ENCODE data around the gene MVP.

DNA sequence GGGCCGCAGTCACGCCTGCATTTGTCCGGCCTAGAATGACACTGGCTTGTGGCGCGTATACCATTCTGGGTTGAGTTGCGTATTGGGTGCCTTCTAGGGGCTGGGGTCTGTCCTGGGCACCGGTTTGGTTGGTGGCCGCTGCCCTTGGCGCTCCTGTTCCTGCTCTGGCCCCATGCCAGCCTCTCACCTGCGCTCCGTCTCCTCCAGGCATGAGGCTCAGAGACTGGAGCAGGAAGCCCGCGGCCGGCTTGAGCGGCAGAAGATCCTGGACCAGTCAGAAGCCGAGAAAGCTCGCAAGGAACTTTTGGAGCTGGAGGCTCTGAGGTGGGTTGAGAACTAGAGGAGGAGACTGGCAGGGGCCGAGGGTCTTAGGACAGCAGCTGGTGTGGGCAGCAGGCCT is 25.4 kb downstream of the MVP start:
- TF ChIP-seq, protein P1, sequence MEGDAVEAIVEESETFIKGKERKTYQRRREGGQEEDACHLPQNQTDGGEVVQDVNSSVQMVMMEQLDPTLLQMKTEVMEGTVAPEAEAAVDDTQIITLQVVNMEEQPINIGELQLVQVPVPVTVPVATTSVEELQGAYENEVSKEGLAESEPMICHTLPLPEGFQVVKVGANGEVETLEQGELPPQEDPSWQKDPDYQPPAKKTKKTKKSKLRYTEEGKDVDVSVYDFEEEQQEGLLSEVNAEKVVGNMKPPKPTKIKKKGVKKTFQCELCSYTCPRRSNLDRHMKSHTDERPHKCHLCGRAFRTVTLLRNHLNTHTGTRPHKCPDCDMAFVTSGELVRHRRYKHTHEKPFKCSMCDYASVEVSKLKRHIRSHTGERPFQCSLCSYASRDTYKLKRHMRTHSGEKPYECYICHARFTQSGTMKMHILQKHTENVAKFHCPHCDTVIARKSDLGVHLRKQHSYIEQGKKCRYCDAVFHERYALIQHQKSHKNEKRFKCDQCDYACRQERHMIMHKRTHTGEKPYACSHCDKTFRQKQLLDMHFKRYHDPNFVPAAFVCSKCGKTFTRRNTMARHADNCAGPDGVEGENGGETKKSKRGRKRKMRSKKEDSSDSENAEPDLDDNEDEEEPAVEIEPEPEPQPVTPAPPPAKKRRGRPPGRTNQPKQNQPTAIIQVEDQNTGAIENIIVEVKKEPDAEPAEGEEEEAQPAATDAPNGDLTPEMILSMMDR (IDR thresholded peaks at IDR 0.05 in 4 of 5, conservative IDR thresholded peaks at IDR 0.05 in 1 of 5): no peak
- TF ChIP-seq POLR2A (IDR thresholded peaks at IDR 0.05): no peak
